Mesodermal cell (in vitro differentiated cells): ENCODE results near the gene MS4A15.
"Not testable (repeated sequence)": the region's sequence is repeated elsewhere in the genome, so short reads cannot be mapped to it uniquely, and the experiment has no call there.

Experiments
- H3K27ac ChIP-seq: 2 replicates; pipeline ENCODE4 v1.7.0; 2013; ENCODE audit warnings: mild to moderate bottlenecking, low read depth, low read length, moderate library complexity; ENCODE audit not compliant: severe bottlenecking
- H3K36me3 ChIP-seq: 2 replicates; pipeline ENCODE4 v1.7.1; 2013; ENCODE audit warnings: mild to moderate bottlenecking, low read length, moderate library complexity; ENCODE audit not compliant: control insufficient read depth, insufficient read depth
- H3K4me1 ChIP-seq: one replicate; pipeline ENCODE4 v1.7.1; 2013; ENCODE audit warnings: mild to moderate bottlenecking, low read length; ENCODE audit not compliant: insufficient read depth, control insufficient read depth, poor library complexity, severe bottlenecking
- H3K4me3 ChIP-seq: 2 replicates; pipeline ENCODE4 v1.7.0; 2013; ENCODE audit warnings: low read length, control low read depth, mild to moderate bottlenecking; ENCODE audit not compliant: insufficient read depth, poor library complexity, severe bottlenecking; ENCODE audit errors: extremely low read depth
- H3K9me3 ChIP-seq: 2 replicates; pipeline ENCODE4 v1.7.1; 2013; ENCODE audit warnings: mild to moderate bottlenecking, low read length, moderate library complexity; ENCODE audit not compliant: control insufficient read depth
- WGBS, 2 experiments: methylation state at CpG; one replicate each; pipeline ENCODE4 v1.1.5; 2013; ENCODE audit warnings: missing lambda C conversion rate in 2 of 2; ENCODE audit not compliant: insufficient coverage in 2 of 2; 5-methylcytosine and 5-hydroxymethylcytosine counted together

The MS4A15 gene

DNA sequence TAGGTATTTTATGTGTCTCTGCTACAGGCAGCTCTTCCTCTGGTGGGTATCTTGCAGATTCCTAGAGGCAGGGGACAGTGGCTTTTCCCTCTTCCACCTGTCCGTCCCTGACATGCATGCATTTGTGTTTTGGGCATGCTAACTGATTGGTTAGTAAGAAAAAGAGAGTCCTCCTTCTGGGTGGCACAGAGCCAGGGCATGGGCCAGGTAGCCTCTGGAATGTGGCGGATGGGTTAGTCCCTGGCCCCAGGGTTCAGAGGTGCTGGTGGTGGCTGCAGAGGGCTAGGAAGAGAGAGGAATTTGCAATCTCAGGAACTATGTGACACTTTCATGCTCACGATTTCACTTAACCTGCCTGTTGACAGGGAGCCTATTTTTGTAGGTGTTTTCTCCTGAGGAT is 5.8 kb upstream of the MS4A15 start:
- Histone ChIP-seq H3K4me3 (no peak overlapping the region), H3K36me3 (no peaks in the 10 kb centered on the region), H3K4me1 (peaks cover 5% of the 10 kb centered on the region), H3K27ac (no peak overlapping the region), H3K9me3 (no peaks in the 10 kb centered on the region)
- 79 to 100% methylated on average over 2 of the region's 3 CpGs for WGBS, 2 experiments

DNA sequence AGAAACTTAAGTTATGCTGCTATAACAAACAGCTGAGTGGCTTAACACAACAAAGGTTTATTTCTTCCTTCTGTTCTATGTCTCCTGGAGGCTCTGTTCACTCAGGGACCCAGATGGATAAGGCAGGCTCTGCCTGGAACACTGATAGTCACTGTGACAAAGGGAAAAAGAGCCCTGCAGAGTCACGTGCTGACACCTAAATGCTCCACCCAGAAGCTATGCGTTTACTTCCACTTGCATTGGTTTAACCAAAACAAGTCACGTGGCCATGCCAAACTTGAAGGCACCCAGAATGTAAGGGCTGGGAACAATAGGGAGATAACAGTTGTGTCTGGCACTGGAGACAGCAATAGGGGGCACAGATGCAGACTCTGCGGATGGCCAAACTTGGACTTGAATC is 3.4 kb upstream of the MS4A15 start:
- 88 to 91% methylated on average over 2 to 3 of the region's 4 CpGs for WGBS, 2 experiments
- H3K27ac ChIP-seq, result no peak overlapping the region
- H3K9me3 ChIP-seq, result no peaks in the 10 kb centered on the region
- no peaks in the 10 kb centered on the region for H3K36me3 ChIP-seq
- no peak overlapping the region for H3K4me3 ChIP-seq
- H3K4me1 ChIP-seq, result peaks cover 6% of the 10 kb centered on the region

GRCh38 chr11:60754887-60755286 is 1.8 kb upstream of the MS4A15 start:
- Histone ChIP-seq H3K4me3 (no peak overlapping the region), H3K9me3 (no peaks in the 10 kb centered on the region), H3K27ac (no peak overlapping the region), H3K4me1 (peaks cover 6% of the 10 kb centered on the region), H3K36me3 (no peaks in the 10 kb centered on the region)
- 98 to 100% methylated on average over 1 to 6 of the region's 6 CpGs for WGBS, 2 experiments

DNA sequence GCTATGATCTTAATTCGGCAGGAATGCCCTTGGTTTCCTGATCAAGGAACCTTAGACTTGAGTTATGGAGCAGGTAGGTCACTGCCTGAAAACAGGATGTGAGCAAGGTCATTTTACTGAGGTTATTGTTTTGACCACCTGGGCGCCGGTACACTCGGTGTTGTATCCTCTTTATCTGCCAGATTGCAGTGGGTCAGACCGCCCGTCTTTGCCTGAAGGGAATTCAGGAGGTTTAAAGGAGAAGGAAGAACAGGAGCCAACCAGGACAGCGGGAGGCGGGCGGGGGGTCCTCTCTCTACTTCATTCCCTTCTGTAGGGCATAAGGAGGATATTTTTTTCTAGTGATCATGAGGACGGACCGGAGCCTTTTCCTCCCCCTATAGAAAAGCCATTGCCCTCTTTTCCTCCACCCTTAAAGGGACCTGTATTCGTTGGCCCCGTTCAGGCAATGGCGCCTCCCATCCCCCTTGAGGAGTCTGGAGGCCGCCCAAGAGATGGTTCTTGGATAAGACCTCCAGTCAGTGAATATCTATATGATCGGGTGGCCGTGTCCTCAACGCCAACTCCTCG is 649 bp downstream of the MS4A15 start:
- H3K4me3 ChIP-seq, result no peak overlapping the region
- WGBS, 2 experiments, result 92 to 93% methylated on average over 12 to 13 of the region's 19 CpGs
- no peaks in the 10 kb centered on the region for H3K9me3 ChIP-seq
- peaks cover 6% of the 10 kb centered on the region for H3K4me1 ChIP-seq
- H3K27ac ChIP-seq, result no peak overlapping the region
- H3K36me3 ChIP-seq, result no peaks in the 10 kb centered on the region

GRCh38 chr11:60758671-60759070 is 2.0 kb downstream of the MS4A15 start:
- 92 to 100% methylated on average over 2 to 3 of the region's 4 CpGs for WGBS, 2 experiments
- H3K4me1 ChIP-seq, H3K4me3 ChIP-seq, H3K27ac ChIP-seq, H3K36me3 ChIP-seq, H3K9me3 ChIP-seq: not testable (repeated sequence)

GRCh38 chr11:60759438-60760225 is 3.0 kb downstream of the MS4A15 start:
- H3K9me3 ChIP-seq, H3K27ac ChIP-seq, H3K4me3 ChIP-seq, H3K4me1 ChIP-seq, H3K36me3 ChIP-seq: not testable (repeated sequence)
- 91 to 94% methylated on average over 12 to 17 of the region's 22 CpGs for WGBS, 2 experiments

- H3K36me3 ChIP-seq, result no peaks in the 10 kb centered on the region
- WGBS, 2 experiments, result 100% methylated on average over 1 to 2 of the region's 4 CpGs
- H3K4me1 ChIP-seq, result no peaks in the 10 kb centered on the region
- H3K4me3 ChIP-seq, result no peak overlapping the region
- no peak overlapping the region for H3K27ac ChIP-seq
- no peaks in the 10 kb centered on the region for H3K9me3 ChIP-seq
These were observed 4.9 kb downstream of the MS4A15 start for GRCh38 chr11:60761436-60762190.

DNA sequence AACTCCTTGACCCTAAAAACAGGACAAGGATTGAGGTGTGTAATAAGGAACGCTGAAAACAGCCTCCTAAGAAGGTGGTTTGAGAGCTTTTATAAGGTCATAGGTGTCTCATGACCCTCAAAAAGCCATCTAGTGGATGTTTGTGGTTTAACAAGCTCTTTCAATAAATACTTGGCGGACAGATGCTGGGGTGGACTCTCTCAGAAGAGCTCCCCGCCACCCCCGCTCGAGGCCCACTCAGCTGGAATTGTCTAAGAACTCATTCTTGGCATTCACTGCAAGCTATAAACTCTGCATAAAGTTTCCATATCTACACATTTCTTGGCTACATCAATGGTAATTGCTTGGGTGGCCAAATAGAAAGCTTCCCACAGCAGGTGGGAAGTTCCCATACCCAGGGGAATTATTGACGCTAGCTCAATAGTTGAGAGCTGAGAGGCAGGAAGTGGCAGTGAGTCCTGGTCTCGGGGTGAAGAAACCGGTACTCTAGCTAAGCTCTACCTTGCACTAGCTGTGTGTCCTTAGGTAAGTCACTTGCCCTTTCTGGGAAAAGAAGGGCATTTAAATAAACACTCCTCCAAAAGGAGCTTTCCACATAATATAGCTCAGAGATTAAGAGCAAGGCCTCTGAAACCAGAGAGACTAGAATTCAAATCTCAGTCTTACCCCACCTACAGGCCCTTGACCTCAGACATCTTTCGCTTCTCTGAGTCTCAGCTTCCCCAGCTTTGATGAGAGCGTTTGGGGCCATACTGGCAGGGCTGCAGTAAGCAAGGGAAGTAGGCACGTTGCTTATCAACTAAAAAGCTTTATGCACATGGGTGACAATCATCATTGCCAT is 6.4 kb downstream of the MS4A15 start:
- Histone ChIP-seq H3K4me1 (no peaks in the 10 kb centered on the region), H3K4me3 (no peak overlapping the region), H3K9me3 (no peaks in the 10 kb centered on the region), H3K36me3 (no peaks in the 10 kb centered on the region), H3K27ac (no peak overlapping the region)
- WGBS, 2 experiments, result 72 to 74% methylated on average over 6 to 9 of the region's 11 CpGs

GRCh38 chr11:60763692-60764369 is 7.2 kb downstream of the MS4A15 start:
- 95 to 98% methylated on average over 9 to 11 of the region's 11 CpGs for WGBS, 2 experiments
- H3K4me3 ChIP-seq, result no peak overlapping the region

DNA sequence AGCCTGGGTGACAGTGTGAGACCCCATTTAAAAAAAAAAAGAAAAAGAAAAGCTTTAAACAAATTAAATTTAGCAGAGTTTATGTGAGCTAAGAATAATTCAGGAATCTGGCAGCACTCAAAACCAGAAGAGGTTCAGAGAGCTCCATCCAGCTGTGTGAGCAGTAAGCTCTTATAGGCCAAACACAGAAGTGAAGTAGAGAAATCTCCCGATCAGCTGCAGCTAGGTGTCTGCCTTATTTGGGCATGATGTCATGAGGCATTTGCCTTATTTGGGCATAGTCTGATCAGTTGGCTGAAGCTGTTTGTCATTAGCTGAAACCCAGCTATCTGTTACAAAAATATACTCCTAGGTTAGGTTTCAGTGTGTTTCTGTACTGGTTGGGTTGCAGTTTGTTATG is 8.2 kb downstream of the MS4A15 start:
- H3K9me3 ChIP-seq, result no peaks in the 10 kb centered on the region
- WGBS, 2 experiments, result 70 to 80% methylated on average over 1 of the region's 1 CpG
- H3K4me3 ChIP-seq, result no peak overlapping the region
- H3K4me1 ChIP-seq, result no peaks in the 10 kb centered on the region
- H3K27ac ChIP-seq, result no peak overlapping the region
- H3K36me3 ChIP-seq, result no peaks in the 10 kb centered on the region

More at GRCh38 chr11:60763692-60764369, 7.2 kb downstream of the MS4A15 start:
- H3K36me3 ChIP-seq, result no peaks in the 10 kb centered on the region
- H3K4me1 ChIP-seq, result no peaks in the 10 kb centered on the region
- H3K27ac ChIP-seq, result no peak overlapping the region
- H3K9me3 ChIP-seq, result no peaks in the 10 kb centered on the region
